ENCODE results near the gene LCN1. TPM values are rescaled to one million over a fixed set of nuclear protein-coding genes. Genes with fewer than 3 reads are reported as not detected.

LCN1 gene
- total RNA-seq, 1 experiment from 2014 or later = not detected

GRCh38 chr9:135567311-135567710, 46.1 kb downstream of the LCN1 start:
- no peak for DNase-seq (ENCODE audit: low read depth)

- no peak for DNase-seq (ENCODE audit: low read depth)
These were observed 46.8 kb downstream of the LCN1 start for GRCh38 chr9:135568026-135568425.

- DNase-seq (ENCODE audit: low read depth) = no peak
These were observed 49.2 kb downstream of the LCN1 start for GRCh38 chr9:135570456-135570855.

- no peak for DNase-seq (ENCODE audit: low read depth)
These were observed 51.0 kb downstream of the LCN1 start for GRCh38 chr9:135572233-135572632.

GRCh38 chr9:135573124-135573523, 51.9 kb downstream of the LCN1 start:
- DNase-seq (ENCODE audit: low read depth) = no peak

GRCh38 chr9:135574331-135574730, 53.1 kb downstream of the LCN1 start:
- DNase-seq (ENCODE audit: low read depth) = peak; percentile 18

GRCh38 chr9:135574943-135575342, 53.7 kb downstream of the LCN1 start:
- no peak for DNase-seq (ENCODE audit: low read depth)

Other genes starting within 250 kb of the LCN1 start
- gene PPP1R26, start 41.7 kb upstream of the LCN1 start, total RNA-seq (2014; rRNA removed; shearing (Covaris generic)) = 9.6 and 17.1 TPM in 2 replicates
- gene MRPS2, start 20.8 kb upstream of the LCN1 start, total RNA-seq (2014; rRNA removed; shearing (Covaris generic)) = 34.2 and 36.9 TPM in 2 replicates
- gene OBP2A, start 24.7 kb downstream of the LCN1 start, total RNA-seq (2014; rRNA removed; shearing (Covaris generic)) = not detected in 2 replicates
- gene PAEP, start 40.3 kb downstream of the LCN1 start, total RNA-seq (2014; rRNA removed; shearing (Covaris generic)) = not detected in 2 replicates
- not detected in 2 replicates for gene GLT6D1, start 118.1 kb downstream of the LCN1 start, total RNA-seq (2014; rRNA removed; shearing (Covaris generic))
- not detected in 2 replicates for gene LCN9, start 141.9 kb downstream of the LCN1 start, total RNA-seq (2014; rRNA removed; shearing (Covaris generic))
- not detected in 2 replicates for gene SOHLH1, start 178.0 kb downstream of the LCN1 start, total RNA-seq (2014; rRNA removed; shearing (Covaris generic))
- not detected in 2 replicates for gene KCNT1, start 180.7 kb downstream of the LCN1 start, total RNA-seq (2014; rRNA removed; shearing (Covaris generic))